Upper lobe of left lung (tissue), 6 donors: Measurements from ENCODE around the gene INTS4. TPM values are rescaled to one million over a fixed set of nuclear protein-coding genes. Genes with fewer than 3 reads are reported as not detected.
"Not testable (repeated sequence)": the region's sequence is repeated elsewhere in the genome, so short reads cannot be mapped to it uniquely, and the experiment has no call there.

Experiments
- ATAC-seq, 2 donors: fragments of 200-7000 bp; cut with Tn5 transposase; one replicate each; pipeline ENCODE4 v1.9.1; 2022; ENCODE audit warnings: mild to moderate bottlenecking in 2 of 2, moderate library complexity in 2 of 2; ENCODE audit not compliant: low FRiP score in 2 of 2
- DNase-seq, 2 donors: peaks; one replicate each; pipeline ENCODE4 v3.0.0-alpha.2; 2019 to 2020
- H3K27ac ChIP-seq, 4 donors: fragments of 200-600 bp; sonication (generic); one replicate each; pipeline ENCODE4 v1.5.1; 2016 to 2019
- H3K27me3 ChIP-seq, 4 donors: fragments of 200-600 bp; sonication (generic); one replicate each; pipeline ENCODE4 v1.5.1; 2017 to 2019
- H3K36me3 ChIP-seq, 4 donors: fragments of 200-600 bp; sonication (generic); one replicate each; pipeline ENCODE4 v1.5.1; 2016 to 2019
- H3K4me1 ChIP-seq, 4 donors: fragments of 200-600 bp; sonication (generic); one replicate each; pipeline ENCODE4 v1.5.1; 2018 to 2019
- H3K4me3 ChIP-seq, 4 donors: fragments of 200-600 bp; sonication (generic); one replicate each; pipeline ENCODE4 v1.5.1; 2017 to 2019; ENCODE audit warnings: mild to moderate bottlenecking in 2 of 4, moderate library complexity in 1 of 4
- H3K9me3 ChIP-seq, 4 donors: fragments of 200-600 bp; sonication (generic); one replicate each; pipeline ENCODE4 v1.5.1; 2018 to 2019
- EP300 ChIP-seq, 4 donors: sonication (generic); formaldehyde crosslinking; IDR thresholded peaks; one replicate each; pipeline ENCODE4 v1.5.1; 2017; ENCODE audit warnings: antibody characterized with exemption in 4 of 4, control low read depth in 2 of 4
- POLR2A ChIP-seq, 4 donors: fragments of 450-650 bp; IDR thresholded peaks; one replicate each; pipeline ENCODE4 v1.5.1; 2016 to 2017; ENCODE audit warnings: antibody characterized with exemption in 4 of 4, mild to moderate bottlenecking in 2 of 4
- POLR2AphosphoS5 ChIP-seq, 2 donors: sonication (generic); formaldehyde crosslinking; IDR thresholded peaks; one replicate each; pipeline ENCODE4 v1.5.1; 2017; ENCODE audit warnings: antibody characterized with exemption in 2 of 2
- WGBS, 2 donors: methylation state at CpG; one replicate each; pipeline ENCODE4 v1.1.5; 2017 to 2018; 5-methylcytosine and 5-hydroxymethylcytosine counted together
- total RNA-seq, 6 donors: library from RNA; depleted of rRNA in 4 of 6; stranded (reverse); fragments of >200 nt in 4 of 6; gene quantifications; one replicate each; pipeline versions ENCODE4 v1.1.0 to v1.2.1, GENCODE V29; 2016 to 2021
- TF ChIP-seq, protein P1 (sequence below), 6 experiments: fragments of 450-650 bp in 4 of 6; fragments of 200-600 bp in 2 of 6; sonication (generic) in 2 of 6; IDR thresholded peaks; one replicate each; pipeline ENCODE4 v1.5.1; 2016 to 2019; ENCODE audit warnings: antibody characterized with exemption in 6 of 6
- donor health status: DM: no; HTN: no; CAD: no; lungs with moderate emphysema.
- donor health status: DM: no; HTN: yes; CAD: no; lungs with severe emphysema.

Gene INTS4
- 10 to 100 TPM; 15.3 to 58.7 (median 28.8) TPM for total RNA-seq

- Histone ChIP-seq H3K4me3 (peak within 1 kb of the TSS; percentile 51 to 69 (median 62)), H3K4me1 (peaks cover 10 to 22% (median 16%) of the 10 kb centered on the region in 4 donors), H3K27me3 (no peaks in the 10 kb centered on the region), H3K9me3 (no peaks in the 10 kb centered on the region), H3K27ac (peak within 1 kb of the TSS; percentile 75 to 90 (median 80)), H3K36me3 (peaks cover 0 to 17% (median 5%) of the 10 kb centered on the region in 4 donors)
- DNase-seq (peak; percentile 97 to 99), ATAC-seq (peak; percentile 100)
- TF ChIP-seq EP300 (IDR thresholded peaks at IDR 0.05), result peak in 1 of 4 donors; percentile 41
- peak in 1 of 4 donors; percentile 59 for TF ChIP-seq POLR2A (IDR thresholded peaks at IDR 0.05)
- TF ChIP-seq POLR2AphosphoS5 (IDR thresholded peaks at IDR 0.05), result peak; percentile 84 to 93
- TF ChIP-seq, protein P1, sequence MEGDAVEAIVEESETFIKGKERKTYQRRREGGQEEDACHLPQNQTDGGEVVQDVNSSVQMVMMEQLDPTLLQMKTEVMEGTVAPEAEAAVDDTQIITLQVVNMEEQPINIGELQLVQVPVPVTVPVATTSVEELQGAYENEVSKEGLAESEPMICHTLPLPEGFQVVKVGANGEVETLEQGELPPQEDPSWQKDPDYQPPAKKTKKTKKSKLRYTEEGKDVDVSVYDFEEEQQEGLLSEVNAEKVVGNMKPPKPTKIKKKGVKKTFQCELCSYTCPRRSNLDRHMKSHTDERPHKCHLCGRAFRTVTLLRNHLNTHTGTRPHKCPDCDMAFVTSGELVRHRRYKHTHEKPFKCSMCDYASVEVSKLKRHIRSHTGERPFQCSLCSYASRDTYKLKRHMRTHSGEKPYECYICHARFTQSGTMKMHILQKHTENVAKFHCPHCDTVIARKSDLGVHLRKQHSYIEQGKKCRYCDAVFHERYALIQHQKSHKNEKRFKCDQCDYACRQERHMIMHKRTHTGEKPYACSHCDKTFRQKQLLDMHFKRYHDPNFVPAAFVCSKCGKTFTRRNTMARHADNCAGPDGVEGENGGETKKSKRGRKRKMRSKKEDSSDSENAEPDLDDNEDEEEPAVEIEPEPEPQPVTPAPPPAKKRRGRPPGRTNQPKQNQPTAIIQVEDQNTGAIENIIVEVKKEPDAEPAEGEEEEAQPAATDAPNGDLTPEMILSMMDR (IDR thresholded peaks at IDR 0.05), result peak in 1 of 6 experiments; percentile 4
- WGBS, 2 donors, result 0 to 1% methylated on average over 21 to 47 of the region's 47 CpGs
These were observed at the start of gene INTS4 for GRCh38 chr11:77994434-77995362. Gene INTS4 (minus strand): TSS chr11:77994668. CDS start chr11:77994643, 25 bp downstream.

GRCh38 chr11:78041843-78042440 lies 47.5 kb upstream of the INTS4 start:
- Histone ChIP-seq H3K36me3 (no peaks in the 10 kb centered on the region), H3K27me3 (no peaks in the 10 kb centered on the region), H3K4me3 (no peak overlapping the region), H3K9me3 (no peaks in the 10 kb centered on the region), H3K4me1 (peaks cover 23 to 60% (median 28%) of the 10 kb centered on the region in 4 donors), H3K27ac (no peak overlapping the region)
- 95 to 96% methylated on average over 14 of the region's 14 CpGs for WGBS, 2 donors
- TF ChIP-seq POLR2AphosphoS5 (IDR thresholded peaks at IDR 0.05) (no peak), EP300 (IDR thresholded peaks at IDR 0.05) (no peak), POLR2A (IDR thresholded peaks at IDR 0.05) (no peak)
- TF ChIP-seq, protein P1 (IDR thresholded peaks at IDR 0.05), result no peak
- ATAC-seq, result no peak
- DNase-seq, result no peak

GRCh38 chr11:78041380-78041719 lies 46.9 kb upstream of the INTS4 start:
- Histone ChIP-seq H3K4me1 (peaks cover 21 to 61% (median 27%) of the 10 kb centered on the region in 4 donors), H3K27ac (peak overlapping the region in 1 of 4 donors; percentile 44)
- H3K9me3 ChIP-seq, DNase-seq, H3K36me3 ChIP-seq, H3K4me3 ChIP-seq, ATAC-seq, H3K27me3 ChIP-seq: not testable (repeated sequence)
- 97% methylated on average over 8 of the region's 8 CpGs for WGBS, 2 donors

- no peak overlapping the region for H3K4me3 ChIP-seq
- TF ChIP-seq EP300 (IDR thresholded peaks at IDR 0.05), result no peak
- no peak for TF ChIP-seq POLR2A (IDR thresholded peaks at IDR 0.05)
- TF ChIP-seq POLR2AphosphoS5 (IDR thresholded peaks at IDR 0.05), result no peak
- TF ChIP-seq, protein P1 (IDR thresholded peaks at IDR 0.05), result no peak
- ATAC-seq (no peak), DNase-seq (no peak)
- no peaks in the 10 kb centered on the region for H3K9me3 ChIP-seq
- no peaks in the 10 kb centered on the region for H3K36me3 ChIP-seq
- H3K27me3 ChIP-seq, result no peaks in the 10 kb centered on the region
- 91 to 95% methylated on average over 15 of the region's 15 CpGs for WGBS, 2 donors
- H3K27ac ChIP-seq, result peak overlapping the region in 3 of 4 donors; percentile 44 to 73 (median 69)
- H3K4me1 ChIP-seq, result peaks cover 18 to 61% (median 24%) of the 10 kb centered on the region in 4 donors
These were observed 46.4 kb upstream of the INTS4 start for GRCh38 chr11:78040691-78041379.
